ENCODE results near the gene SLC26A11. TPM values are rescaled to one million over a fixed set of nuclear protein-coding genes. Genes with fewer than 3 reads are reported as not detected.
"Not testable (repeated sequence)": the region's sequence is repeated elsewhere in the genome, so short reads cannot be mapped to it uniquely, and the experiment has no call there.

The SLC26A11 gene
- total RNA-seq, 2 experiments from 2014 or later = 46.5 to 50.9 TPM

- Mint-ChIP-seq H3K4me3 (no peak overlapping the region), H3K36me3 (ENCODE audit: low read depth) (no peaks in the 10 kb centered on the region), H3K27ac (no peak overlapping the region), H3K4me1 (ENCODE audit: low read depth) (no peaks in the 10 kb centered on the region), H3K9me3 (no peaks in the 10 kb centered on the region), H3K27me3 (peaks cover 8% of the 10 kb centered on the region)
- ATAC-seq (ENCODE audit: poor library complexity) (no peak), DNase-seq (no peak)
- intact Hi-C loops (cut with DNase I, micrococcal nuclease) = loop anchor here (1.0 to 5.0 kb wide), 3 partner anchors 22 to 166 kb away; no protein-coding TSS in a partner anchor
- H3K9me3 ChIP-seq (ENCODE audit: control insufficient read depth in 1 of 2, insufficient read depth in 1 of 2, low read length in 2 of 2) = peaks cover 0 to 4% of the 10 kb centered on the region in 2 experiments
- ChIA-PET POLR2A (no interaction called here), CTCF (interaction anchor here (0.8 to 2.3 kb wide), 3 partner anchors 30 to 74 kb away, joined by 3 to 14 read pairs (median 7); no protein-coding TSS in a partner anchor)
- H3K4me3 ChIP-seq (ENCODE audit: low read length) = no peak overlapping the region
- no peaks in the 10 kb centered on the region for H3K27me3 ChIP-seq (ENCODE audit: control insufficient read depth in 1 of 2, insufficient read depth in 2 of 2, low read length in 2 of 2)
- TF ChIP-seq CTCF (IDR thresholded peaks at IDR 0.05) = no peak
- H3K36me3 ChIP-seq (ENCODE audit: insufficient read depth, low read length) = no peaks in the 10 kb centered on the region
- H3K27ac ChIP-seq (ENCODE audit: low read depth in 1 of 2, low read length in 2 of 2) = no peak overlapping the region
- H3K4me1 ChIP-seq (ENCODE audit: insufficient read depth, low read length) = peaks cover 4% of the 10 kb centered on the region
These were observed 23.6 kb upstream of the SLC26A11 start for GRCh38 chr17:80196652-80197051.

- Mint-ChIP-seq H3K4me1 (ENCODE audit: low read depth) (no peaks in the 10 kb centered on the region), H3K9me3 (no peaks in the 10 kb centered on the region), H3K27me3 (peaks cover 4% of the 10 kb centered on the region), H3K27ac (no peak overlapping the region), H3K36me3 (ENCODE audit: low read depth) (no peaks in the 10 kb centered on the region), H3K4me3 (no peak overlapping the region)
- TF ChIP-seq CTCF (IDR thresholded peaks at IDR 0.05) = no peak
- no peaks in the 10 kb centered on the region for H3K27me3 ChIP-seq (ENCODE audit: control insufficient read depth in 1 of 2, insufficient read depth in 2 of 2, low read length in 2 of 2)
- ChIA-PET CTCF (no interaction called here), POLR2A (no interaction called here)
- DNase-seq = no peak
- no peaks in the 10 kb centered on the region for H3K36me3 ChIP-seq (ENCODE audit: insufficient read depth, low read length)
- intact Hi-C loops (cut with DNase I, micrococcal nuclease) = loop anchor here in 1 of 2 experiments (5.0 kb wide), 1 partner anchor 164 kb away; no protein-coding TSS in a partner anchor
- no peak overlapping the region for H3K27ac ChIP-seq (ENCODE audit: low read depth in 1 of 2, low read length in 2 of 2)
- H3K9me3 ChIP-seq (ENCODE audit: control insufficient read depth in 1 of 2, insufficient read depth in 1 of 2, low read length in 2 of 2) = peaks cover 0 to 4% of the 10 kb centered on the region in 2 experiments
- ATAC-seq (ENCODE audit: poor library complexity) = no peak
- no peak overlapping the region for H3K4me3 ChIP-seq (ENCODE audit: low read length)
- H3K4me1 ChIP-seq (ENCODE audit: insufficient read depth, low read length) = peaks cover 4% of the 10 kb centered on the region
These were observed 22.0 kb upstream of the SLC26A11 start for GRCh38 chr17:80198144-80198661.

GRCh38 chr17:80199295-80199694 is 20.9 kb upstream of the SLC26A11 start:
- H3K4me1 Mint-ChIP-seq (ENCODE audit: low read depth); POLR2A ChIA-PET; H3K9me3 ChIP-seq (ENCODE audit: control insufficient read depth in 1 of 2, insufficient read depth in 1 of 2, low read length in 2 of 2); H3K36me3 ChIP-seq (ENCODE audit: insufficient read depth, low read length); H3K4me3 Mint-ChIP-seq; H3K9me3 Mint-ChIP-seq; H3K27ac ChIP-seq (ENCODE audit: low read depth in 1 of 2, low read length in 2 of 2); DNase-seq; H3K4me3 ChIP-seq (ENCODE audit: low read length); H3K27ac Mint-ChIP-seq; H3K4me1 ChIP-seq (ENCODE audit: insufficient read depth, low read length); H3K36me3 Mint-ChIP-seq (ENCODE audit: low read depth); ATAC-seq (ENCODE audit: poor library complexity); H3K27me3 ChIP-seq (ENCODE audit: control insufficient read depth in 1 of 2, insufficient read depth in 2 of 2, low read length in 2 of 2); H3K27me3 Mint-ChIP-seq: not testable (repeated sequence)
- intact Hi-C loops (cut with DNase I, micrococcal nuclease) = loop anchor here in 1 of 2 experiments (5.0 kb wide), 1 partner anchor 163 kb away; no protein-coding TSS in a partner anchor
- CTCF ChIA-PET = interaction anchor here (0.7 kb wide), 2 partner anchors 45 to 80 kb away, joined by 3 read pairs; no protein-coding TSS in a partner anchor

GRCh38 chr17:80201446-80201845 is 18.8 kb upstream of the SLC26A11 start:
- ATAC-seq (ENCODE audit: poor library complexity) (no peak), DNase-seq (no peak)
- intact Hi-C loops (cut with DNase I, micrococcal nuclease) = no loop called here
- Mint-ChIP-seq H3K4me1 (ENCODE audit: low read depth) (no peaks in the 10 kb centered on the region), H3K27ac (no peak overlapping the region), H3K27me3 (no peaks in the 10 kb centered on the region), H3K4me3 (no peak overlapping the region), H3K9me3 (no peaks in the 10 kb centered on the region), H3K36me3 (ENCODE audit: low read depth) (no peaks in the 10 kb centered on the region)
- no peak for TF ChIP-seq CTCF (IDR thresholded peaks at IDR 0.05)
- Histone ChIP-seq H3K9me3 (ENCODE audit: control insufficient read depth in 1 of 2, insufficient read depth in 1 of 2, low read length in 2 of 2) (no peaks in the 10 kb centered on the region), H3K4me1 (ENCODE audit: insufficient read depth, low read length) (no peaks in the 10 kb centered on the region), H3K27me3 (ENCODE audit: control insufficient read depth in 1 of 2, insufficient read depth in 2 of 2, low read length in 2 of 2) (no peaks in the 10 kb centered on the region), H3K4me3 (ENCODE audit: low read length) (no peak overlapping the region), H3K27ac (ENCODE audit: low read depth in 1 of 2, low read length in 2 of 2) (no peak overlapping the region), H3K36me3 (ENCODE audit: insufficient read depth, low read length) (no peaks in the 10 kb centered on the region)
- ChIA-PET CTCF (no interaction called here), POLR2A (no interaction called here)

Measured in CD4-positive, alpha-beta T cell (primary cell).